ENCODE data around the gene CIROP.
"Not testable (repeated sequence)": the region's sequence is repeated elsewhere in the genome, so short reads cannot be mapped to it uniquely, and the experiment has no call there.

The CIROP gene

DNA sequence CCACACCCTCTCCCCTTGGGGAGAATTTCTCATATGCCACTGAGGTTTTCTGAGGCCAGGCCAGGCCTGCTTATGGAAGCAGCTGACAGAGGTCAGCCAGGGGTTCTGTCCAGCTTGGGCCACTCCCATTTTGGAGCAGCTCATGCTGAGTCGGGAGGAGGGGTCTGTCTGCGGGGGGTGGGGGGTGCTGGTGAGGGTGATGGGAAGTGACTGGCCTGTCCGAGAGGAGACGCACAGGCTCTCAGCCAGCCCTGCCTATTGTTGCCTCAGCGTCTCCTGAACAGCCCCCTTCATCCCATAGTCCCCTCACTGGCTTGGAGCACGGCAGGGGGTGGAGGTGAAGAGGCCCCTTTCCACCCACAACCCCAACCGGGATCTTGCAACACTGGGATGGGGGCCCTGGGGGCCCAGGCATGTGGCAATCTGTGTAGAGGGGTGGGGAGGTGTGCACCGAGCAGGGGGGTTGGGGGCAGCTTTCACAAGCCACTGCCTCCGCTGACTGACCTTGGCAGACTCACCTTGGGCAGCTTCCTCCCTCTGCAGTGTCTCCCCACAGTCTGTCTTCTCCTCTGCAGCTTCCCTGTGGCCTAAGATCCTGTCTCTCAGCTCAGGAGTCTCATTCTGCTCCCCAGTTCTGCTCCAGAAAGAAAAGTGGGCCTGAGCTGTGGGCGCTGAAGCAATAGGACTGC, 8.8 kb upstream of the CIROP start:
- H3K4me1 ChIP-seq (ENCODE audit: control insufficient read depth, insufficient read depth, low read length): no peaks in the 10 kb centered on the region
- no peak overlapping the region for H3K9ac ChIP-seq (ENCODE audit: low read length in 2 of 2)
- peaks cover 11 to 12% of the 10 kb centered on the region in 2 donors for H3K27me3 ChIP-seq (ENCODE audit: control insufficient read depth in 1 of 2, insufficient read depth in 2 of 2, low read length in 2 of 2)
- H3K9me3 ChIP-seq (ENCODE audit: control insufficient read depth in 2 of 2, low read length in 2 of 2): no peaks in the 10 kb centered on the region
- H3K36me3 ChIP-seq (ENCODE audit: control insufficient read depth in 2 of 2, insufficient read depth in 2 of 2, low read length in 2 of 2): no peaks in the 10 kb centered on the region
- no peak overlapping the region for H3K4me3 ChIP-seq (ENCODE audit: low read length in 2 of 2)
- no peak overlapping the region for H3K27ac ChIP-seq (ENCODE audit: low read length)

DNA sequence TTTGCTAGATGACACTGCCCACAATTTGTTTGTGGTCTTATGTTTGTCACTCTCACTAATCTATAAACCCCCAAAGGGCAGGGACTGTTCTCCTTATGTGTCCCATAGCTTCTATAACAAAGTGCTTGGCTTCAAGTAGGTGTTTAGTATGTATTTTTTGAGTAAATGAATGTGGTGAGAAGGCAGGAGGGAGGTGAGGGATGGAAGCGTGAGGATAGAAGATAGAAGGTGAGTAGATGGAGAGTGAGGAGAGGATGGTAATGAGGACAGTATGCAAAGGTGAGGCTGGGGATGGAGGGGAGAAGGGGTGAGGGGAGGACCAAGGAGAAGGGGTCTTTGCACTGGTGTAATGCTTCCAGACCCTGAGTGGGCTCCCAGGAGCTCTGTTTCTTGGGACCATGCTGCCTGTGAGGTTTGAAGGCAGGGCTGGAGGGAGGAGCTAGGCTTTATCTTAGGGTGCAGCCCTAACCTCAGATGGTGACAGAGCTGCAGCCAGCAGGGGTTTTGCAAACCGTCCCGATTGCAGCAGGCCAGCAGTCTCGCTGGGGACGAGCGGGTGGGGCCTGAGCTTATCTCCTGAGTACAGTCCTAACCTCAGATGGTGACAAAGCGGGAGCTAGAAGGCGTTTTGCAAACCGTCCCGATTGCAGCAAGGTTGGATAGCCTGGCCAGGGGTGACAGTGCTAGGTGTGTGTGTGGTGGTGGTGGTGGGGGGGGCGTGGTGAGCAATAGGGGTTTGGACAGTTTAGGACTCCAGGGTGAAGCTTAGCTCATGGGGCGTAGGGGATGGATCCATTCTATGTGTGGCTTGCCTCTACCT, 7.8 kb upstream of the CIROP start:
- Histone ChIP-seq H3K9ac (ENCODE audit: low read length in 2 of 2) (no peak overlapping the region), H3K27ac (ENCODE audit: low read length) (no peak overlapping the region), H3K4me1 (ENCODE audit: control insufficient read depth, insufficient read depth, low read length) (no peaks in the 10 kb centered on the region), H3K36me3 (ENCODE audit: control insufficient read depth in 2 of 2, insufficient read depth in 2 of 2, low read length in 2 of 2) (no peaks in the 10 kb centered on the region), H3K9me3 (ENCODE audit: control insufficient read depth in 2 of 2, low read length in 2 of 2) (no peaks in the 10 kb centered on the region), H3K4me3 (ENCODE audit: low read length in 2 of 2) (no peak overlapping the region), H3K27me3 (ENCODE audit: control insufficient read depth in 1 of 2, insufficient read depth in 2 of 2, low read length in 2 of 2) (peaks cover 11 to 12% of the 10 kb centered on the region in 2 donors)

- Histone ChIP-seq H3K27me3 (ENCODE audit: control insufficient read depth in 1 of 2, insufficient read depth in 2 of 2, low read length in 2 of 2) (peaks cover 3 to 12% of the 10 kb centered on the region in 2 donors), H3K9me3 (ENCODE audit: control insufficient read depth in 2 of 2, low read length in 2 of 2) (no peaks in the 10 kb centered on the region), H3K27ac (ENCODE audit: low read length) (no peak overlapping the region), H3K4me3 (ENCODE audit: low read length in 2 of 2) (no peak overlapping the region), H3K4me1 (ENCODE audit: control insufficient read depth, insufficient read depth, low read length) (no peaks in the 10 kb centered on the region), H3K9ac (ENCODE audit: low read length in 2 of 2) (no peak overlapping the region), H3K36me3 (ENCODE audit: control insufficient read depth in 2 of 2, insufficient read depth in 2 of 2, low read length in 2 of 2) (no peaks in the 10 kb centered on the region)
Measured at GRCh38 chr14:23110579-23111365, 6.0 kb upstream of the CIROP start.

- no peak overlapping the region for H3K9ac ChIP-seq (ENCODE audit: low read length in 2 of 2)
- H3K9me3 ChIP-seq (ENCODE audit: control insufficient read depth in 2 of 2, low read length in 2 of 2): no peaks in the 10 kb centered on the region
- H3K27ac ChIP-seq (ENCODE audit: low read length): no peak overlapping the region
- peaks cover 3 to 6% of the 10 kb centered on the region in 2 donors for H3K27me3 ChIP-seq (ENCODE audit: control insufficient read depth in 1 of 2, insufficient read depth in 2 of 2, low read length in 2 of 2)
- H3K36me3 ChIP-seq (ENCODE audit: control insufficient read depth in 2 of 2, insufficient read depth in 2 of 2, low read length in 2 of 2): no peaks in the 10 kb centered on the region
- H3K4me1 ChIP-seq (ENCODE audit: control insufficient read depth, insufficient read depth, low read length): peaks cover 6% of the 10 kb centered on the region
- no peak overlapping the region for H3K4me3 ChIP-seq (ENCODE audit: low read length in 2 of 2)
Measured at GRCh38 chr14:23109769-23110168, 5.0 kb upstream of the CIROP start.

GRCh38 chr14:23108169-23108568, 3.4 kb upstream of the CIROP start:
- H3K4me3 ChIP-seq (ENCODE audit: low read length in 2 of 2); H3K9me3 ChIP-seq (ENCODE audit: control insufficient read depth in 2 of 2, low read length in 2 of 2); H3K27me3 ChIP-seq (ENCODE audit: control insufficient read depth in 1 of 2, insufficient read depth in 2 of 2, low read length in 2 of 2); H3K27ac ChIP-seq (ENCODE audit: low read length); H3K9ac ChIP-seq (ENCODE audit: low read length in 2 of 2); H3K36me3 ChIP-seq (ENCODE audit: control insufficient read depth in 2 of 2, insufficient read depth in 2 of 2, low read length in 2 of 2): not testable (repeated sequence)
- H3K4me1 ChIP-seq (ENCODE audit: control insufficient read depth, insufficient read depth, low read length): peaks cover 12% of the 10 kb centered on the region

DNA sequence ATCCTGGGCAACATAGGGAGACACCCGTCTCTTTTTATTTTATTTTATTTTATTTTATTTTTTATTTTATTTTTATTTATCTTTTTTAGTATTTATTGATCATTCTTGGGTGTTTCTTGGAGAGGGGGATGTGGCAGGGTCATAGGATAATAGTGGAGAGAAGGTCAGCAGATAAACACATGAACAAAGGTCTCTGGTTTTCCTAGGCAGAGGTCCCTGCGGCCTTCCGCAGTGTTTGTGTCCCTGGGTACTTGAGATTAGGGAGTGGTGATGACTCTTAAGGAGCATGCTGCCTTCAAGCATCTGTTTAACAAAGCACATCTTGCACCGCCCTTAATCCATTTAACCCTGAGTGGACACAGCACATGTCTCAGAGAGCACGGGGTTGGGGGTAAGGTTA, 2.8 kb upstream of the CIROP start:
- not testable (repeated sequence) for H3K36me3 ChIP-seq (ENCODE audit: control insufficient read depth in 2 of 2, insufficient read depth in 2 of 2, low read length in 2 of 2); H3K9ac ChIP-seq (ENCODE audit: low read length in 2 of 2); H3K4me3 ChIP-seq (ENCODE audit: low read length in 2 of 2); H3K27me3 ChIP-seq (ENCODE audit: control insufficient read depth in 1 of 2, insufficient read depth in 2 of 2, low read length in 2 of 2); H3K27ac ChIP-seq (ENCODE audit: low read length); H3K9me3 ChIP-seq (ENCODE audit: control insufficient read depth in 2 of 2, low read length in 2 of 2)
- H3K4me1 ChIP-seq (ENCODE audit: control insufficient read depth, insufficient read depth, low read length): peaks cover 12% of the 10 kb centered on the region

DNA sequence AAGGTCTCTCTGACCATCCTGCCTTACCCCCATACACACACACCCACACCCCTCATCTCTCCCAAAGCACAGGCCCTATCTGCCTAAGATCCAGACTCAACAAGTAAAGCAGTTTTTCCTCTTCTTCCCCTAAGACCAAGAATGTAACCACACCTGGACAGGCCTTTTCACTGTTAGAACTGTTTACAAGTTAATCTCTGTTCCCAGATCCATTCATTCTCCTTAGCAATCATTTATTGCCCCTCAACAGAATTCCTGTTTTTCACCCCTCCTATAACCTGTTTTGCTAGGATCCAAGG, 1.9 kb upstream of the CIROP start:
- Histone ChIP-seq H3K9ac (ENCODE audit: low read length in 2 of 2) (no peak overlapping the region), H3K9me3 (ENCODE audit: control insufficient read depth in 2 of 2, low read length in 2 of 2) (no peaks in the 10 kb centered on the region)

DNA sequence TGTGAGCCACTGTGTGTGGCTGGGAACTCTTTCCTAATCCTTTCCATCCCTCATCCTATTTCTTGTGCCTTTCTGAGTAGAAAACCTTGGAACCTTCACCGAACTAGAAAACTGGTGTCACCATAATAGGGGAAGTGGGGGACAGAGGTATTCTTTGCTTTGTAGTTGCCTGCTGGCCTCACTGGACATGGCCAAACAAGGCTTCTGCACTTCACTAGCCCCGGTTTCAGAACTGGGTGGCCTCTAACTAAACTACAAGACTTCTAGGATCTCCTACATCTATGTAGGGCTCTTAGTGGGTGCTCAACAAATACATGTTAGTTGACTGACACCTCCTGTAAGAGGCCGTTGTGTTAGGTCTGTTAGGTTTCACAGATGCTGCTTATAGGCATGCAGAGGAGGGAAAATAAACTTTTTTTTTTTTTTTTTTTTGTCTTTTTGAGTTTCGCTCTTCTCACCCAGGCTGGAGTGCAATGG, 597 bp upstream of the CIROP start:
- Histone ChIP-seq H3K9me3 (ENCODE audit: control insufficient read depth in 2 of 2, low read length in 2 of 2) (no peaks in the 10 kb centered on the region), H3K4me3 (ENCODE audit: low read length in 2 of 2) (no peak overlapping the region), H3K4me1 (ENCODE audit: control insufficient read depth, insufficient read depth, low read length) (peaks cover 12% of the 10 kb centered on the region), H3K9ac (ENCODE audit: low read length in 2 of 2) (no peak overlapping the region), H3K36me3 (ENCODE audit: control insufficient read depth in 2 of 2, insufficient read depth in 2 of 2, low read length in 2 of 2) (no peaks in the 10 kb centered on the region), H3K27ac (ENCODE audit: low read length) (no peak overlapping the region), H3K27me3 (ENCODE audit: control insufficient read depth in 1 of 2, insufficient read depth in 2 of 2, low read length in 2 of 2) (no peaks in the 10 kb centered on the region)

More for the DNA sequence above, 1.9 kb upstream of the CIROP start:
- H3K27me3 ChIP-seq (ENCODE audit: control insufficient read depth in 1 of 2, insufficient read depth in 2 of 2, low read length in 2 of 2): no peaks in the 10 kb centered on the region
- H3K4me3 ChIP-seq (ENCODE audit: low read length in 2 of 2): no peak overlapping the region
- H3K27ac ChIP-seq (ENCODE audit: low read length): no peak overlapping the region
- H3K4me1 ChIP-seq (ENCODE audit: control insufficient read depth, insufficient read depth, low read length): peaks cover 12% of the 10 kb centered on the region
- H3K36me3 ChIP-seq (ENCODE audit: control insufficient read depth in 2 of 2, insufficient read depth in 2 of 2, low read length in 2 of 2): no peaks in the 10 kb centered on the region

- Histone ChIP-seq H3K36me3 (ENCODE audit: control insufficient read depth in 2 of 2, insufficient read depth in 2 of 2, low read length in 2 of 2) (peaks cover 0 to 1% of the 10 kb centered on the region in 2 donors), H3K27me3 (ENCODE audit: control insufficient read depth in 1 of 2, insufficient read depth in 2 of 2, low read length in 2 of 2) (no peaks in the 10 kb centered on the region), H3K27ac (ENCODE audit: low read length) (no peak overlapping the region), H3K9me3 (ENCODE audit: control insufficient read depth in 2 of 2, low read length in 2 of 2) (no peaks in the 10 kb centered on the region), H3K4me3 (ENCODE audit: low read length in 2 of 2) (peak overlapping the region in 1 of 2 donors; percentile 44), H3K9ac (ENCODE audit: low read length in 2 of 2) (peak overlapping the region in 1 of 2 donors; percentile 23), H3K4me1 (ENCODE audit: control insufficient read depth, insufficient read depth, low read length) (peaks cover 12% of the 10 kb centered on the region)
Measured at GRCh38 chr14:23104070-23104590, 659 bp downstream of the CIROP start.

- Histone ChIP-seq H3K36me3 (ENCODE audit: control insufficient read depth in 2 of 2, insufficient read depth in 2 of 2, low read length in 2 of 2) (peaks cover 4 to 5% of the 10 kb centered on the region in 2 donors), H3K27ac (ENCODE audit: low read length) (no peak overlapping the region), H3K9me3 (ENCODE audit: control insufficient read depth in 2 of 2, low read length in 2 of 2) (no peaks in the 10 kb centered on the region), H3K4me1 (ENCODE audit: control insufficient read depth, insufficient read depth, low read length) (peaks cover 12% of the 10 kb centered on the region), H3K9ac (ENCODE audit: low read length in 2 of 2) (no peak overlapping the region), H3K4me3 (ENCODE audit: low read length in 2 of 2) (no peak overlapping the region), H3K27me3 (ENCODE audit: control insufficient read depth in 1 of 2, insufficient read depth in 2 of 2, low read length in 2 of 2) (no peaks in the 10 kb centered on the region)
Measured at GRCh38 chr14:23103581-23103980, 1.2 kb downstream of the CIROP start.
